Measurements from ENCODE around the gene ACTR3. TPM values are rescaled to one million over a fixed set of nuclear protein-coding genes. Genes with fewer than 3 reads are reported as not detected.

The ACTR3 gene
- total and polyA plus RNA-seq, 10 of the 15 experiments (the other 5 are each of a cell fraction or from before 2014, with no cell fraction given), result 79.1 to 616 (median 471) TPM

DNA sequence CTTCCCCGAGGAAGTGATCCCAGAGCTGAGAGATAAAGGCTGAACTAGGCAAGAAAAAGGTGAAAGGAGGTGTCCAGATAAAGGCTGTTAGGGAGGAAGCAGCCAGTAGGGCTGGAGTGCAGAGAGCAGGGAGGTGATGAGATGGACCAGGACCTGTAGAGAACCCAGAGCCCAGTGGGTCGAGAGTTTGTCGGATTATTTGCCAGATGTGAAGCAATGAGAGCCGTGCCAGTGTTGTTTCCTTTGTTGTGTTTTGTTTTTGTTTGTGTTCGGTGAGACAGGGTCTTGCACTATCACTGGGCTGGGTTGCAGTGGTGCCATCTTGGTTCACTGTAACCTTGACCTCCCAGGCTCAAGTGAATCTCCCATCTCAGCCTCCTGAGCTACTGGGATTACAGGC lies 111.3 kb downstream of the ACTR3 start:
- SMC1A ChIA-PET (ENCODE audit: uncharacterized antibody, unreplicated experiment), result no interaction called here

DNA sequence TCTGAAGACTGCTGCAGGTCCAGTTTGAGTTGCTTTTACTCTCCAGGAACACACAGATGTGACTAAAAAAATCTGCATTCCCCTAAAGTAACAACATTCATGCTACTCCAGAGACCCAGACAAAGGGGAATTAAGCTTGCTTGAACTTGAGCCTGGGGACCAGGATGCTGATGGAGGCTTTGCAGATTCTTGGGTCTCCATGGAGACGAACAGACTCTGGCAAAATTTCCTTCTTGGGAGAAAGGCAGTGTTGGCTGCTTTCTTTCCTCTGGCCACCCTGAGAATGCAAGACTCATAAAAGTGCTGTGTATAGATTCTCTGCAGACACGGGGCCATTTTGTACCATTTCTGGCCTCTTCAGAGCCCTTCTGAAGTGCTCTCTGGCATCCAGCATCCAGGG lies 112.0 kb downstream of the ACTR3 start:
- no peak for FAIRE-seq
- no peaks in the 10 kb centered on the region for H3K36me3 ChIP-seq (ENCODE audit: control insufficient read depth in 2 of 2, insufficient read depth in 2 of 2, low read length in 1 of 2)
- no peaks in the 10 kb centered on the region for H4K20me1 ChIP-seq (ENCODE audit: control insufficient read depth, insufficient read depth)
- H3K79me2 ChIP-seq (ENCODE audit: control insufficient read depth, insufficient read depth, low read length), result no peaks in the 10 kb centered on the region
- no peak overlapping the region for H2AFZ ChIP-seq (ENCODE audit: control insufficient read depth, low read depth, low read length)
- no peak overlapping the region for H3K4me2 ChIP-seq (ENCODE audit: control insufficient read depth, insufficient read depth)
- H3K4me3 ChIP-seq, result no peak overlapping the region
- no peaks in the 10 kb centered on the region for H3K9me3 ChIP-seq (replicated peaks; ENCODE audit: control insufficient read depth, insufficient read depth, low read length)
- ATAC-seq, result no peak
- WGBS (ENCODE audit: insufficient coverage, insufficient replicate concordance, low lambda C conversion rate, missing lambda C conversion rate), result 19% methylated on average over 2 of the region's 2 CpGs
- ChIA-PET POLR2A (no interaction called here), SMC1A (ENCODE audit: uncharacterized antibody, unreplicated experiment) (interaction anchor here (0.8 kb wide), 1 partner anchor 302 kb away, joined by 3 read pairs; no protein-coding TSS in a partner anchor), RAD21 (ENCODE audit: unreplicated experiment) (interaction anchor here (0.5 kb wide), 1 partner anchor 309 kb away, joined by 3 read pairs; no protein-coding TSS in a partner anchor), CTCF (no interaction called here)
- in situ Hi-C loops (cut with MboI) (no loop called here), intact Hi-C loops (cut with micrococcal nuclease; ENCODE audit: unreplicated experiment) (no loop called here)
- DNase-seq (ENCODE audit: low read depth, low spot score), result no peak
- BruUV-seq (replicated peaks), result no TSS peak
- H3K4me1 ChIP-seq (ENCODE audit: control insufficient read depth, insufficient read depth, low read length), result peaks cover 6% of the 10 kb centered on the region; the same call in 1 of the 2 replicates
- H3K9ac ChIP-seq (ENCODE audit: control insufficient read depth, insufficient read depth, low read length), result no peak overlapping the region
- H3K27me3 ChIP-seq (replicated peaks in 1 of 2; ENCODE audit: control insufficient read depth in 2 of 2, insufficient read depth in 2 of 2, low read length in 1 of 2), result no peaks in the 10 kb centered on the region; a peak in 1 of 4 replicates
- no peak overlapping the region for H3K27ac ChIP-seq (ENCODE audit: control insufficient read depth, insufficient read depth)
- TF ChIP-seq NRF1 (conservative IDR thresholded peaks at IDR 0.05; ENCODE audit: low read depth, low read length) (no peak), CBX3 (IDR thresholded peaks at IDR 0.05; ENCODE audit: borderline replicate concordance, low read depth) (no peak), RELA (IDR thresholded peaks at IDR 0.05; ENCODE audit: borderline replicate concordance, partially characterized antibody) (no peak), ZNF24 (IDR thresholded peaks at IDR 0.05) (no peak), GABPA (IDR thresholded peaks at IDR 0.05; ENCODE audit: low read depth) (no peak)

More for the DNA sequence above, 111.3 kb downstream of the ACTR3 start:
- H2AFZ ChIP-seq (ENCODE audit: control insufficient read depth, low read depth, low read length), result no peak overlapping the region
- in situ Hi-C loops (cut with MboI), result no loop called here
- H3K9ac ChIP-seq (ENCODE audit: control insufficient read depth, insufficient read depth, low read length), result no peak overlapping the region
- DNase-seq (ENCODE audit: low read depth, low spot score) (no peak), ATAC-seq (no peak), FAIRE-seq (no peak)
- intact Hi-C loops (cut with micrococcal nuclease; ENCODE audit: unreplicated experiment), result no loop called here
- H3K4me3 ChIP-seq, result no peak overlapping the region
- RAD21 ChIA-PET (ENCODE audit: unreplicated experiment), result no interaction called here
- H3K4me2 ChIP-seq (ENCODE audit: control insufficient read depth, insufficient read depth), result no peak overlapping the region
- no peaks in the 10 kb centered on the region; a peak in 1 of 4 replicates for H3K27me3 ChIP-seq (replicated peaks in 1 of 2; ENCODE audit: control insufficient read depth in 2 of 2, insufficient read depth in 2 of 2, low read length in 1 of 2)
- CTCF ChIA-PET, result no interaction called here
- peaks cover 6% of the 10 kb centered on the region; the same call in 1 of the 2 replicates for H3K4me1 ChIP-seq (ENCODE audit: control insufficient read depth, insufficient read depth, low read length)
- no TSS peak for BruUV-seq (replicated peaks)
- TF ChIP-seq NBN (IDR thresholded peaks at IDR 0.05), result no peak
- no peaks in the 10 kb centered on the region for H3K79me2 ChIP-seq (ENCODE audit: control insufficient read depth, insufficient read depth, low read length)
- H3K27ac ChIP-seq (ENCODE audit: control insufficient read depth, insufficient read depth), result no peak overlapping the region
- H4K20me1 ChIP-seq (ENCODE audit: control insufficient read depth, insufficient read depth), result no peaks in the 10 kb centered on the region
- POLR2A ChIA-PET, result no interaction called here
- H3K9me3 ChIP-seq (replicated peaks; ENCODE audit: control insufficient read depth, insufficient read depth, low read length), result no peaks in the 10 kb centered on the region; the same call in 2 of the 3 replicates
- H3K36me3 ChIP-seq (ENCODE audit: control insufficient read depth in 2 of 2, insufficient read depth in 2 of 2, low read length in 1 of 2), result no peaks in the 10 kb centered on the region
- 14% methylated on average over 5 of the region's 5 CpGs for WGBS (ENCODE audit: insufficient coverage, insufficient replicate concordance, low lambda C conversion rate, missing lambda C conversion rate)
